Measurements from ENCODE around the gene TAGLN2. TPM values are rescaled to one million over a fixed set of nuclear protein-coding genes. Genes with fewer than 3 reads are reported as not detected.

TAGLN2 gene
- total and polyA plus RNA-seq, 9 of the 15 experiments (the other 6 are each of a cell fraction or from before 2014, with no cell fraction given) = 192 to 683 (median 455) TPM

GRCh38 chr1:159908031-159908940, 17.0 kb downstream of the TAGLN2 start (continued):
- TF ChIP-seq ZNF280B (CRISPR knock-in tag; IDR thresholded peaks at IDR 0.05) (no peak), E2F4 (CRISPR knock-in tag; IDR thresholded peaks at IDR 0.05; ENCODE audit: low read depth) (no peak), ZNF354B (CRISPR knock-in tag; IDR thresholded peaks at IDR 0.05) (no peak), IRF9 (tag; IDR thresholded peaks at IDR 0.05) (no peak), HDAC2 (IDR thresholded peaks at IDR 0.05) (no peak), EP400 (IDR thresholded peaks at IDR 0.05) (no peak), ZNF583 (CRISPR knock-in tag; IDR thresholded peaks at IDR 0.05) (no peak), PHB2 (IDR thresholded peaks at IDR 0.05; ENCODE audit: low read depth) (no peak), POLR2B (IDR thresholded peaks at IDR 0.05; ENCODE audit: low read depth, partially characterized antibody) (no peak), ASH1L (IDR thresholded peaks at IDR 0.05; ENCODE audit: borderline replicate concordance, low read depth, partially characterized antibody) (no peak), YY1 (IDR thresholded peaks at IDR 0.05; ENCODE audit: borderline replicate concordance in 1 of 3, control insufficient read depth in 1 of 3, extremely low read depth in 1 of 3, insufficient read depth in 3 of 3, insufficient read length in 1 of 3, insufficient replicate concordance in 2 of 3, low read depth in 1 of 3, low read length in 2 of 3) (peak in 1 of 3 experiments; percentile 16), KDM1A (IDR thresholded peaks at IDR 0.05) (peak in 1 of 2 experiments; percentile 27; a peak in 1 of 4 replicates), ZNF316 (IDR thresholded peaks at IDR 0.05) (0 out of 2 replicates have a peak, but pooled peaks have one; percentile 5), GTF2E2 (tag; IDR thresholded peaks at IDR 0.05) (no peak), ZNF507 (tag; conservative IDR thresholded peaks at IDR 0.05) (no peak), RCOR1 (IDR thresholded peaks at IDR 0.05; ENCODE audit: borderline replicate concordance in 1 of 2, low read depth in 2 of 2, low read length in 2 of 2) (0 out of 4 replicates have a peak, but pooled peaks of 1 of the 2 experiments have one; percentile 9), ETV6 (IDR thresholded peaks at IDR 0.05; ENCODE audit: borderline replicate concordance in 1 of 2, low read depth in 2 of 2, low read length in 1 of 2) (no peak), ETV6 (CRISPR knock-in tag; IDR thresholded peaks at IDR 0.05; ENCODE audit: borderline replicate concordance) (no peak), NFE2 (IDR thresholded peaks at IDR 0.05; ENCODE audit: low read depth) (0 out of 2 replicates have a peak, but pooled peaks have one; percentile 11), TBP (optimal IDR thresholded peaks at IDR 0.05; ENCODE audit: low read depth, low read length) (no peak), PREB (CRISPR knock-in tag; IDR thresholded peaks at IDR 0.05) (no peak), POLR2A (conservative IDR thresholded peaks at IDR 0.05) (no peak), ELF4 (CRISPR knock-in tag; IDR thresholded peaks at IDR 0.05) (0 out of 2 replicates have a peak, but pooled peaks have one; percentile 29), SMARCE1 (IDR thresholded peaks at IDR 0.05) (no peak), HMG20A (CRISPR knock-in tag; conservative IDR thresholded peaks at IDR 0.05) (no peak)
